NCI-H2196 treated with DMSO at 0.1 percent for 48 hours (cell line): ENCODE results near the gene WASF2.
"Not testable (repeated sequence)": the region's sequence is repeated elsewhere in the genome, so short reads cannot be mapped to it uniquely, and the experiment has no call there.

ENCODE experiments used
- DNase-seq: peaks from one replicate; lab custom pipeline; 2025; ENCODE audit not compliant: unreplicated experiment; lab: John Stamatoyannopoulos, UW

The WASF2 gene

GRCh38 chr1:27463916-27464315 is 26.1 kb downstream of the WASF2 start:
- DNase-seq: not testable (repeated sequence)

GRCh38 chr1:27458521-27458920 is 31.4 kb downstream of the WASF2 start:
- not testable (repeated sequence) for DNase-seq

DNA sequence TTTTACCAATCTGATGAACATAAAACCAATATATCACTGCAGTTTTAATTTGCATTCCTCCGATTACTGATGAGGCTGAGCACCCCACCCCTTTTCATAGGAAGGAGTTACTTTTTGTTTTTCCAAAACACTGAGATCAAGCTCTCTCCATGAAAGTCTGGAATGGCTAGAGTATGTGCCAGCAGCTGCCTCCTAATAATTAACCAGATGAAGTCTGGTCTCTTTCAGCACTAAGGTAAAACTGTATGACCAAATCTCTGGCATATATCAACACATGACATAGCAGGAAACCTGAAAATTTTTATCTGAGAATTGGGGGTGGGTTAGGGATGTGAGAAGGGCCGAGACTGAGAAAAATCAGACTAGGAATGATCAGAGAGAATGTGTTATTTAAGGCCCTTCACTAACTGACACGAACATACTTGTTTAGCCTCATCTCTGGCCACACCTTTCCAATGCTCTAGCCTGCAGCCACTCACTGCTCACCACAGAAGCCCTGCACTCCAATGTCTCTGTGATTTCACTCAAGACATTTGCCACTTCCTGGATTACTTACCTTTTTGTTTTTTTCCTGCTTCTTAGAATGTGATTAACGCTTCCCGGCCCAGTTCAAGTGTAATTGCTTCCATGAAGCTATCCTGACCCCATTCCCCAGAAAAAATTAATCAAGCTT is 34.7 kb downstream of the WASF2 start:
- no peak for DNase-seq

- DNase-seq: no peak
Observed at GRCh38 chr1:27454610-27455009, 35.4 kb downstream of the WASF2 start.

DNA sequence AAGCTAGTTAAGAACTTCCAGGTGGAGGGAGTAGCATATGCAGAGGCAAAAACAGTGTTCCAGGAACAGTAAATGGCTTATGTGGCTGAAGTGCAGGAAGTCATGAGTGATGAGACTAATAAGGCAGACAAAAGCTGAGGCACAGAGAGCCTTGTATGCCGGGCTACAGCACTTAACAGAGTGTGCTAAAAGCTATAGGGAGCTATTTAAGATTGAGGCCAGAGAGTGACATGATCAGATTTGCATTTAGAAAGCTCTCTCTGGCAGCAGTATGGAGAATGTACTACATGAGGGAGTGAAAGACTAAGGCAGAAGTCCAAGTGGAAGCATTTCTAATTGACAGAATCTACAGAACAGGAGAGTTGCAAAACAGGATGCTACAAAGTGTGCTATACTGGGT is 38.6 kb downstream of the WASF2 start:
- DNase-seq: no peak

- DNase-seq: no peak
Observed at GRCh38 chr1:27448982-27449381, 41.0 kb downstream of the WASF2 start.

DNA sequence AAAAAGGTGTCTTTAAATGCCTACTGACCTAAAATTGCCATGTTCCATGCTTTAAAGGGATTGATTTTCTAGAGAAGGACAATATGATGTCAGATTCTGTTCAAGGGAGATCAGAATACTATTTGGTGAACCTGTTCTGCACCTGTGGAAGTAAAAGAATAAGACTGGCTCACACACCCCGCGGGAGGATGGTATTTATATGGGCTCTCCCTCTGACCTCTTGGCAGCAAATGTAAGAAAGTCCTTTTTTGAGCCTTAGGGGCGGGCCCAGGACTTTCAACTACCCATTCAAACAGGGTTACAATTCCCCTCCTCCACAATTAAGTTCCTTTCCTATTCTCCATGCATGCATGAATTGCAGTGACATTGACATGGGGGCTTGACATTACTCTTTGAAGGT is 42.1 kb downstream of the WASF2 start:
- DNase-seq: no peak

GRCh38 chr1:27447399-27447798 is 42.6 kb downstream of the WASF2 start:
- no peak for DNase-seq

DNA sequence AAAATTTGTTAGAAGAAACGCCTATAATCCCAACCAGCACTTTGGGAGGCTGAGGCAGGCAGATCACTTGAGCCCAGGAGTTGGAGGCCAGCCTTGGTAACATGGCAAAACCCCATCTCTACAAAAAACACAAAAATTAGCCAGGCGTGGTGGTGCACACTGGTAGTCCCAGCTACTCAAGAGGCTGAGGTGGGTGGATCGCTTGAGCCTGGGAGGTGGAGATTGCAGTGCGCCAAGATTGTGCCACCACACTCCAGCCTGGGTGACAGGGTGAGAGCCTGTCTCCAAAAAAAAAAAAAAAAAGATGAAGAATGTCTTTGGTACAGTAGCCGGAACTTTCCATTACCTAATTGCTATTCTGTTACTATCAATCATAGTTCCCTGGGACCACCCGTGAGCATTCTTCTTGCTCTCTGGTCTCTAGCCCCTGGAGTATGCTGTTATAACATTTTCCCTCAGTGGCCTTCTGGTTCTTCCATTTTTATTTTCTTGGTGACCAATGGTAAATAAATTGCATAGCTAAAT is 43.4 kb downstream of the WASF2 start:
- no peak for DNase-seq

- DNase-seq: no peak
Observed at GRCh38 chr1:27445177-27445936, 44.6 kb downstream of the WASF2 start.

DNA sequence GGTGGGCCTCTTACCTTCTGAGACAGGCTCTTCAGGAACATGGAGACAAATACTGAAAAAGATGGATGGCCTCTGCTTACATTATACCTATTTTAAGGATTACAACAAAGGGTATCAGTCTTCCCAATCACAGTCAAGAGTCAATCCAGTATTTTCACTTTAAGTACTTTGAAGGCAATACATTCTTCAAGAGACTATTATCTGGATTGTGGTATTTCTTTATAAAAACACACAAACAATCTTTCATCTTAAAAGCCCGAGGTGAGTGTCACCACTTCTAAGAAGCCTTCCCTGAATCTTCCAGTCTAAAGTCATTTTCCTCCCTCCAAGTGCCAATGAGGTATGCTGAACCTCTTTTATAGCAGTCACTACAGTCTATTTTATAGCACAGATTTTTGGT is 45.3 kb downstream of the WASF2 start:
- DNase-seq: no peak

DNA sequence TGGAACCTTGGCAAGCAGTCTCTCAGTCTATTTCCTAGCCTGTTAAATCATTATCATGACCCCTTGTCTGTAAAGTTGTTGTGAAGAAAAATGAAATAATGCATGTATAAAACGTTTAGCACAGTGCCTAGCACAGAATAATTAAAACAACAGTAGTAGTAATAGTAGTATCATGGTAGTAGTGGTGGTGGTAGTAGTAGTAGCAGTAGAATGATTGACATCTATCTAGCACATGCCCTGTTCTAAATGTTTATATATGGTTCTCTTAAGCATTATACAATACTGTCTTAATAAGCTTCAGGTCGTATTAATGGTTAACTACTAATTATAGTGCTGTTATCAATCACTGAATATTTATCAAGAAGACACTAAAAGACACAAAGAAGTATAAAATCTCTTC is 50.8 kb downstream of the WASF2 start:
- DNase-seq: no peak

- DNase-seq: no peak
Observed at GRCh38 chr1:27438621-27439061, 51.3 kb downstream of the WASF2 start.

- no peak for DNase-seq
Observed at GRCh38 chr1:27436204-27437159, 53.5 kb downstream of the WASF2 start.

GRCh38 chr1:27435566-27436203 is 54.3 kb downstream of the WASF2 start:
- DNase-seq: no peak

- no peak for DNase-seq
Observed at GRCh38 chr1:27433706-27434105, 56.3 kb downstream of the WASF2 start.

GRCh38 chr1:27432725-27433124 is 57.2 kb downstream of the WASF2 start:
- not testable (repeated sequence) for DNase-seq

DNA sequence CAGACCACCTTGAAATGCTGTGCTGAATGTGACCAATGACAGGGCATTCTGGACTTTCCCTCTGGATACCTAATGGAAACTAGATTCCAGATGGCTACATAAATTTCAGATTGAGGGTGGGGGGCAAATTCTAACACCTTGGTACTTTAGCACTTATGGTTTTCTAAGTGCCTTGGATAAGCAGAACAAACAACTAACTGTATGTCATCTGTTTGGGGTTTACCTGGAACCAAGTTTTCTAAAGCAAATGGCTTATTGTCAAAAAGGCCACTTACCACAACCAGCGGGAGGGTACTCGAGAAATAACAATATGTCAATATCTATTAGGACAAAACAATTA is 58.4 kb downstream of the WASF2 start:
- no peak for DNase-seq

DNA sequence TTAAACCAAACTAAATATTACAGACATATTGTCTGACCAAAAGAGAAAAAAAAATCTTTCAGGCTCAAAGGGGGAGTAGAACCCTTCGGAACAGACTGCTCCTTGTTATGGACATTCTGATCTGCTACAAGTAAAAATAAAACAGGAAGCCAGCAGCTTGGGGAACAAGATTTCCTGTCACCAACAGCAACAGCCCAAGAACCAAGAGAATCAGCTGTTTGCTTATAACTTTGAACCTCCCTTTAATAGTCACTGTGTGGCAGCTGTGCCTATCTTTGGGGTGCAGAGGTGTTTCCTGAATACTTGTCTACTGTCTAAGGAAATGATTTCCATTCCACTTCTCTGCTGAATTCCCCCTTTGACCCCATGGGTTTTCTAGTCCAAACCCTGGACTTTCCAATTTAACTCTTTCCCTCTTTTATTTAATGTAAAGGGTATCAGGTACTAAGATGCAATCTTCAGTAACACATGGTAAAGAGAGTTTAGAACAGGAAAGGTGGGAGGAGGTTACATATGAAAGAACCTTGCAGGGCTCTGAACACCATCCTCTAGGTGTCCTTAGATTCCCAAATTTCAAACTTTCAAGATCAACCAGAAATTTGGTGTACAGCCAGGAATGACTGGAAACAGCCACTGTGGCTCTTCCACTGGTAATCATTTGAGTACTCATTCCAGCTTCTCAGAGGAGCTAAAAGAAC is 58.9 kb downstream of the WASF2 start:
- DNase-seq: no peak

DNA sequence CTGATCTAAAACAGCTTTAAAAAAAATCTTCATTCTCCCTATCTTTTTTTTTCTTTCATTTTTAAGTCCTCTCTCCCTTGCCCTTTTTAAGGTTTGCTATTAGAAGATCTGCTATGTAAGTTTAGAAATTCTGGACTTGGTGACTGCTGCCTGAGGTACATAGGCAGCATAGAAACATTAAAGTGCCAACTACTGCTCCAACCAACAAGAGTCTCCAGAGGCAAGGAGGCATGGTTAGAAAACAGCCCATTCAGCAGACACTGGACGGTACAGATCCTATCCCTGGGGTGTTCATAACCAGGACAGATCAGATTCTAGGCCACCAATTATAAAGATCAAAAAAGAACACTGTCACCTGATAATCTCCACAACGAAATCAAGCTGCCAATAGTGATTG is 60.9 kb downstream of the WASF2 start:
- DNase-seq: no peak
